HG02759 (cell line): ENCODE measurements around the gene JAGN1.
"Not testable (repeated sequence)": the region's sequence is repeated elsewhere in the genome, so short reads cannot be mapped to it uniquely, and the experiment has no call there.

Experiments
- ATAC-seq: cut with Tn5 transposase; IDR thresholded peaks from one replicate; pipeline ENCODE4 v1.9.1; 2021; ENCODE audit warnings: mild to moderate bottlenecking, moderate library complexity; ENCODE audit not compliant: unreplicated experiment

JAGN1 gene

GRCh38 chr3:9866639-9867038 lies 23.8 kb upstream of the JAGN1 start:
- ATAC-seq: no peak

- ATAC-seq: no peak
These were observed 23.3 kb upstream of the JAGN1 start for GRCh38 chr3:9867106-9867505.

GRCh38 chr3:9869955-9870354 lies 20.5 kb upstream of the JAGN1 start:
- no peak for ATAC-seq

GRCh38 chr3:9870978-9871377 lies 19.4 kb upstream of the JAGN1 start:
- no peak for ATAC-seq

- ATAC-seq: not testable (repeated sequence)
These were observed 18.3 kb upstream of the JAGN1 start for GRCh38 chr3:9872067-9872466.

- ATAC-seq: no peak
These were observed 15.0 kb upstream of the JAGN1 start for GRCh38 chr3:9875448-9875847.

GRCh38 chr3:9876255-9876654 lies 14.2 kb upstream of the JAGN1 start:
- not testable (repeated sequence) for ATAC-seq

GRCh38 chr3:9876991-9877390 lies 13.4 kb upstream of the JAGN1 start:
- ATAC-seq: no peak

GRCh38 chr3:9878700-9879099 lies 11.7 kb upstream of the JAGN1 start:
- ATAC-seq: no peak

GRCh38 chr3:9879830-9880549 lies 10.4 kb upstream of the JAGN1 start, which contains the start of gene CIDEC:
CIDEC (minus strand) TSS chr3:9880253; CDS start chr3:9878486, 1,767 bp downstream.
- ATAC-seq: no peak

GRCh38 chr3:9881441-9881840 lies 9.0 kb upstream of the JAGN1 start:
- no peak for ATAC-seq

- ATAC-seq: no peak
These were observed 6.5 kb upstream of the JAGN1 start for GRCh38 chr3:9883706-9884554.

- no peak for ATAC-seq
These were observed 5.8 kb upstream of the JAGN1 start for GRCh38 chr3:9884555-9885165.

GRCh38 chr3:9886328-9886727 lies 4.1 kb upstream of the JAGN1 start:
- no peak for ATAC-seq

- ATAC-seq: no peak
These were observed 2.9 kb upstream of the JAGN1 start for GRCh38 chr3:9887480-9887879.

GRCh38 chr3:9888540-9888939 lies 1.9 kb upstream of the JAGN1 start:
- no peak for ATAC-seq

GRCh38 chr3:9889405-9889804 lies 1.0 kb upstream of the JAGN1 start:
- no peak for ATAC-seq

- no peak for ATAC-seq
These were observed 737 bp downstream of the JAGN1 start for GRCh38 chr3:9891072-9891622.

GRCh38 chr3:9893739-9894138 lies 3.3 kb downstream of the JAGN1 start:
- ATAC-seq: no peak

GRCh38 chr3:9895715-9896114 lies 5.3 kb downstream of the JAGN1 start:
- ATAC-seq: not testable (repeated sequence)

GRCh38 chr3:9896755-9897407 lies 6.5 kb downstream of the JAGN1 start:
- ATAC-seq: not testable (repeated sequence)
